HCT116 (cell line): ENCODE data around the gene CCDC107. TPM values are rescaled to one million over a fixed set of nuclear protein-coding genes. Genes with fewer than 3 reads are reported as not detected.

Experiments
- ATAC-seq: fragments of 200-7000 bp; cut with Tn5 transposase; 2 replicates; pipeline ENCODE4 v1.9.1; 2020; ENCODE audit warnings: mild to moderate bottlenecking, moderate library complexity
- BruUV-seq: library from RNA; stranded (reverse); fragments of 400-500 nt; replicated peaks from 2 replicates; lab custom pipeline; 2021; lab: Mats Ljungman, UMichigan
- CTCF ChIA-PET: fragments of 300-600 bp; sonication (Branson Sonifier 250); formaldehyde crosslinking; loops from one replicate; lab custom pipeline; 2021; ENCODE audit warnings: antibody characterized with exemption; lab: Charles Lee
- POLR2A ChIA-PET: fragments of 300-600, 350-600 bp; sonication (Branson Sonifier 250); formaldehyde crosslinking; loops from one replicate; lab custom pipeline; 2021; ENCODE audit warnings: antibody characterized with exemption; lab: Charles Lee
- RAD21 ChIA-PET, 2 experiments: fragments of 300-600 bp; sonication (Branson Sonifier 250); formaldehyde crosslinking; loops; one replicate each; lab custom pipeline; 2023; ENCODE audit warnings: low total read pairs in 2 of 2; ENCODE audit not compliant: uncharacterized antibody in 2 of 2, unreplicated experiment in 2 of 2, low non-redundant PET in 1 of 2; lab: Charles Lee
- DNase-seq: peaks from one replicate; pipeline ENCODE4 v3.0.0-alpha.2; 2010; ENCODE audit warnings: low read depth, low spot score
- H2AFZ ChIP-seq: fragments of 200-600 bp; shearing (Covaris generic), sonication (generic); 2 replicates; pipeline ENCODE4 v1.6.1; 2017; ENCODE audit warnings: low read depth, mixed run types, mixed read lengths, antibody characterized with exemption, low read length; ENCODE audit not compliant: poor library complexity, severe bottlenecking
- H3K27ac ChIP-seq: 2 replicates; pipeline ENCODE4 v1.5.1; 2012; ENCODE audit warnings: low read depth, low read length
- H3K27me3 ChIP-seq: fragments of 200-600 bp; sonication (generic); 2 replicates; pipeline ENCODE4 v1.6.1; 2016; ENCODE audit warnings: mixed run types, low read length, mixed read lengths; ENCODE audit not compliant: insufficient read depth
- H3K36me3 ChIP-seq, 2 experiments: fragments of 200-500 bp in 1 of 2; fragments of 200-600 bp in 1 of 2; sonication (Bioruptor generic) in 1 of 2; sonication (generic) in 1 of 2; 2 replicates each; pipeline versions ENCODE4 v1.5.1 to v1.6.1; 2014 to 2016; ENCODE audit warnings: low read length in 2 of 2, inconsistent platforms in 1 of 2, mixed read lengths in 1 of 2, mixed run types in 1 of 2; ENCODE audit not compliant: insufficient read depth in 2 of 2, control insufficient read depth in 1 of 2
- H3K4me1 ChIP-seq, 2 experiments: fragments of 200-600 bp in 1 of 2; sonication (generic) in 1 of 2; 2 replicates each; pipeline versions ENCODE4 v1.5.1 to v1.6.1; 2012 to 2017; ENCODE audit warnings: low read length in 2 of 2, inconsistent platforms in 1 of 2, mild to moderate bottlenecking in 1 of 2, mixed read lengths in 1 of 2, mixed run types in 1 of 2, moderate library complexity in 1 of 2; ENCODE audit not compliant: insufficient read depth in 2 of 2, control insufficient read depth in 1 of 2
- H3K4me2 ChIP-seq: fragments of 200-600 bp; sonication (generic); 2 replicates; pipeline ENCODE4 v1.6.1; 2017; ENCODE audit warnings: mixed run types, low read length, mixed read lengths
- H3K4me3 ChIP-seq, 2 experiments: fragments of 200-600 bp in 1 of 2; sonication (generic) in 1 of 2; replicated peaks in 1 of 2; 2 replicates each; pipeline ENCODE4 v1.5.1; 2011 to 2016; ENCODE audit warnings: low read length in 2 of 2, control low read depth in 1 of 2, low read depth in 1 of 2, mild to moderate bottlenecking in 1 of 2, mixed read lengths in 1 of 2, mixed run types in 1 of 2
- H3K79me2 ChIP-seq: fragments of 200-600 bp; sonication (generic); 2 replicates; pipeline ENCODE4 v1.6.1; 2017; ENCODE audit warnings: mild to moderate bottlenecking, mixed run types, low read length, moderate library complexity, mixed read lengths; ENCODE audit not compliant: insufficient read depth
- H3K9ac ChIP-seq: fragments of 200-600 bp; sonication (generic); 2 replicates; pipeline ENCODE4 v1.6.1; 2016; ENCODE audit warnings: low read length, mixed read lengths
- H3K9me2 ChIP-seq: fragments of 200-600 bp; sonication (generic), shearing (Covaris generic); 2 replicates; pipeline ENCODE4 v1.6.1; 2017; ENCODE audit warnings: mixed run types, mild to moderate bottlenecking, moderate library complexity; ENCODE audit not compliant: insufficient read depth
- H3K9me3 ChIP-seq, 2 experiments: fragments of 200-500 bp in 1 of 2; fragments of 200-600 bp in 1 of 2; sonication (Bioruptor generic) in 1 of 2; sonication (generic) in 1 of 2; 2 replicates each; pipeline ENCODE4 v1.6.1; 2014 to 2017; ENCODE audit warnings: low read length in 2 of 2, mixed read lengths in 2 of 2, inconsistent platforms in 1 of 2, low read depth in 1 of 2, mild to moderate bottlenecking in 1 of 2, mixed run types in 1 of 2, moderate library complexity in 1 of 2; ENCODE audit not compliant: control insufficient read depth in 1 of 2, insufficient read depth in 1 of 2
- H4K20me1 ChIP-seq: fragments of 200-600 bp; sonication (generic), shearing (Covaris generic); 2 replicates; pipeline ENCODE4 v1.6.1; 2017; ENCODE audit warnings: mixed run types, mild to moderate bottlenecking, moderate library complexity; ENCODE audit not compliant: insufficient read depth
- CEBPB ChIP-seq: IDR thresholded peaks from 2 replicates; pipeline ENCODE4 v1.6.1; 2012; ENCODE audit warnings: low read depth
- EGR1 ChIP-seq: IDR thresholded peaks from 2 replicates; pipeline ENCODE4 v1.6.1; 2012; ENCODE audit warnings: low read depth
- EZH2 ChIP-seq: fragments of 200-600 bp; sonication (generic); IDR thresholded peaks from 2 replicates; pipeline ENCODE4 v1.6.1; 2017; ENCODE audit warnings: antibody characterized with exemption, mixed run types
- EZH2phosphoT487 ChIP-seq: fragments of 200-600 bp; IDR thresholded peaks from 2 replicates; pipeline ENCODE4 v1.6.1; 2018; ENCODE audit warnings: antibody characterized with exemption, borderline replicate concordance
- FOSL1 ChIP-seq: IDR thresholded peaks from 2 replicates; pipeline ENCODE4 v1.6.1; 2012; ENCODE audit warnings: low read depth
- JUND ChIP-seq: IDR thresholded peaks from 2 replicates; pipeline ENCODE4 v1.6.1; 2012
- POLR2A ChIP-seq: IDR thresholded peaks from 2 replicates; pipeline ENCODE4 v1.7.0; 2011; ENCODE audit warnings: borderline replicate concordance; ENCODE audit not compliant: insufficient read depth, insufficient read length; ENCODE audit errors: extremely low read depth
- RAD21 ChIP-seq: IDR thresholded peaks from 2 replicates; pipeline ENCODE4 v1.6.1; 2012; ENCODE audit warnings: low read depth, mild to moderate bottlenecking
- REST ChIP-seq: IDR thresholded peaks from 2 replicates; pipeline ENCODE4 v1.6.1; 2012; ENCODE audit warnings: low read depth
- SIN3A ChIP-seq: IDR thresholded peaks from 2 replicates; pipeline ENCODE4 v1.6.1; 2012; ENCODE audit warnings: low read depth
- SP1 ChIP-seq: IDR thresholded peaks from 2 replicates; pipeline ENCODE4 v1.6.1; 2012; ENCODE audit warnings: low read depth
- SRF ChIP-seq: IDR thresholded peaks from 2 replicates; pipeline ENCODE4 v1.6.1; 2012; ENCODE audit warnings: low read depth
- TCF7L2 ChIP-seq: IDR thresholded peaks from 2 replicates; pipeline ENCODE4 v1.7.0; 2011; ENCODE audit warnings: borderline replicate concordance, inconsistent platforms; ENCODE audit not compliant: insufficient read depth, insufficient read length; ENCODE audit errors: extremely low read depth
- ZFX ChIP-seq: fragments of 450-650 bp; IDR thresholded peaks from 2 replicates; pipeline ENCODE4 v1.6.1; 2017
- intact Hi-C: fragments of 100-400 bp; cut with micrococcal nuclease; formaldehyde crosslinking; loops from 2 replicates; pipeline ENCODE4 v1.10.0; 2022
- total RNA-seq: library from RNA; stranded (reverse); gene quantifications from one replicate; pipeline ENCODE4 v1.2.1, GENCODE V29; 2021; ENCODE audit not compliant: unreplicated experiment

Gene CCDC107
- total RNA-seq, 1 experiment from 2014 or later: 11.1 TPM

- ATAC-seq (peak; percentile 28), DNase-seq (no peak)
- no peak overlapping the region for H3K4me2 ChIP-seq
These were observed 22.4 kb downstream of the CCDC107 start for GRCh38 chr9:35680331-35681105.

More at GRCh38 chr9:35680331-35681105, 22.4 kb downstream of the CCDC107 start:
- CTCF ChIA-PET: interaction anchor here (1.4 kb wide), 1 partner anchor 16 kb away, joined by 4 read pairs; no protein-coding TSS in a partner anchor
- H3K4me1 ChIP-seq: no peaks in the 10 kb centered on the region
- POLR2A ChIA-PET: interaction anchor here (2.3 kb wide), 1 partner anchor 9 kb away, joined by 15 read pairs; the partner anchor contains the start of gene TPM2
- H3K9me2 ChIP-seq: no peaks in the 10 kb centered on the region
- BruUV-seq: no TSS peak
- no peaks in the 10 kb centered on the region for H3K27me3 ChIP-seq
- no peak overlapping the region for H3K4me3 ChIP-seq
- H3K27ac ChIP-seq: no peak overlapping the region
- TF ChIP-seq EGR1: no peak
- no peak for TF ChIP-seq SRF
- TF ChIP-seq TCF7L2: no peak
- TF ChIP-seq RAD21: no peak
- no peak for TF ChIP-seq ZFX
- no peak for TF ChIP-seq EZH2phosphoT487
- no peak for TF ChIP-seq EZH2
- TF ChIP-seq REST: no peak
- TF ChIP-seq SP1: no peak
- no peak for TF ChIP-seq CEBPB
- TF ChIP-seq JUND: no peak
- no peak for TF ChIP-seq POLR2A
- no peak for TF ChIP-seq SIN3A
- no peak for TF ChIP-seq FOSL1
- H3K36me3 ChIP-seq: peaks cover 28 to 37% of the 10 kb centered on the region in 2 experiments; a peak in 3 of 4 replicates
- H3K79me2 ChIP-seq: peaks cover 4% of the 10 kb centered on the region; the same call in 1 of the 2 replicates
- no peaks in the 10 kb centered on the region for H3K9me3 ChIP-seq
- no peaks in the 10 kb centered on the region for H4K20me1 ChIP-seq
- intact Hi-C loops: no loop called here
- H2AFZ ChIP-seq: no peak overlapping the region
- no peak overlapping the region for H3K9ac ChIP-seq
- RAD21 ChIA-PET: no interaction called here
